NB4 (cell line): Measurements from ENCODE around the gene EFNA3.

Source experiments
- CTCF ChIP-seq: IDR thresholded peaks from one replicate; pipeline ENCODE4 v1.5.1; 2012; ENCODE audit warnings: low read depth, low read length
- MAX ChIP-seq: IDR thresholded peaks from 2 replicates; pipeline ENCODE4 v1.6.1; 2011; ENCODE audit warnings: low read depth, low read length
- POLR2A ChIP-seq: IDR thresholded peaks from 2 replicates; pipeline ENCODE4 v1.6.1; 2011; ENCODE audit warnings: mild to moderate bottlenecking; ENCODE audit not compliant: insufficient read length; ENCODE audit errors: extremely low read depth

- TF ChIP-seq POLR2A: no peak
- TF ChIP-seq CTCF: no peak
- no peak for TF ChIP-seq MAX
Observed at GRCh38 chr1:155048449-155049334, 29.9 kb upstream of the EFNA3 start.
